Hematopoietic multipotent progenitor cell treated with erythropoietin and hydrocortisone succinate and interleukin-3 and kit ligand, for 15 days (in vitro differentiated cells): ENCODE data around the gene SLC30A2.

Experiments used
- DNase-seq: peaks from one replicate; pipeline ENCODE4 v3.0.0-alpha.2; 2015; ENCODE audit warnings: low spot score

Gene SLC30A2

DNA sequence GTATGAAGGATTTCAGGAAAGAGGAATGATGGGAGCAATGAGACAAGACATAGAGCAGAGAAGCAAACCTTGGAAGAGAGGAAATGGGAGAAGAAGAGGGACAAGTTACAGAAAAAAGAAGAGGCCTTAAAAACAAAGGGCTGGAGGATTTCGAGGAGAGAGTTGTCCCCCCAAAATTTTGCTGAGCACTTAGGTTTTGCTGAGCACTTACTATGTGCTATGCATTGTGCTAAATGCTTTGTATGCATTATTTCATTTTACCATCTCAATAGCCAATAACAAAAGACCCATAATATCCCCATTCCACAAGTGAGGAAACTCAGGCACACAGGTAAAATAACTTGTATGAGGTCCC is 24.0 kb upstream of the SLC30A2 start:
- DNase-seq: no peak

DNA sequence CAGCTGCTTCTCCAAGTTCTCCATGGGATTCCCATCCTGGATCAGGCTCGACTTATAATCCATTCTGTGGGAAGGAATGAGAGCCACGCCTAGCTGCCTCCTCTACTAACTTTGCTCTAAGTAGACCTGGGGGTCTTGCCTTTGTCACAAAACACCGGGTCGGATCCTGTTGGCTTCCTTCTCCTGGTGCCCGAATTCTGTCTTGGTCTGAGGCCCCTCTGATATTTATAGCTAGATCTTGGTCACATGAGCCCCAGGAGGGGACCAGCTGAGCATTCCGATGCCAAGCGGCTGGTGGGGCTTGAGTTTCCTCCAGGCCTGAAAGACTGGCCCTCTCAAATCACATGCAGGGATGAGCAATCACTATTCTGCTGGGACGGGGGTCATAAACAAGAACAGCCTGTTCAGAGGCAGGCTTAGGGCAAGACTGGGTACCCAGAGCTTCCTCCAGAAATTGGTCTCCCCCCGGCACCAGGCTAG is 21.6 kb upstream of the SLC30A2 start, which contains the start of gene TRIM63:
Gene TRIM63 (minus strand): TSS at position 199 of the 480 bp plus-strand sequence. CDS start 136 bp downstream, at position 63.
- no peak for DNase-seq

DNA sequence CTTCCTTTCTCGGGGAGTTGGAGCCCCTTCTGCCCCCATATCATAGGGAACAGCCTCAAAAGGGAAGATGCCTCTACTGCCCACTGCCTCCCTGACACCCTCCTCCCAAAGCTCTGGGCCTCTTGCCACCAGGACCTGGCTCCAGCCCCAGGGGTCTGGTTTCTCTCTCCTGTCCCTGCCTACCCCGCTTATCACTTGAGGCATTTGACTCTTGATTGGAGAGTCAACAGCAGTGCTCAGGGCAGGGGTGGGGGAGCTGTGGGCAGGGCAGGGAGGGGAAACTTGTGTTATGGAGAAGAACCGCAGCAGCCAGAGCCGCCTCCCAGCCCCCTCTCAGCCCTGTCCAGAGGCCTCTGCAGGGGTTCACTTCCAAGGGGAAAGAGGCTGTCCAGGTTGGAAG is 20.9 kb upstream of the SLC30A2 start:
- DNase-seq: peak; percentile 14

DNA sequence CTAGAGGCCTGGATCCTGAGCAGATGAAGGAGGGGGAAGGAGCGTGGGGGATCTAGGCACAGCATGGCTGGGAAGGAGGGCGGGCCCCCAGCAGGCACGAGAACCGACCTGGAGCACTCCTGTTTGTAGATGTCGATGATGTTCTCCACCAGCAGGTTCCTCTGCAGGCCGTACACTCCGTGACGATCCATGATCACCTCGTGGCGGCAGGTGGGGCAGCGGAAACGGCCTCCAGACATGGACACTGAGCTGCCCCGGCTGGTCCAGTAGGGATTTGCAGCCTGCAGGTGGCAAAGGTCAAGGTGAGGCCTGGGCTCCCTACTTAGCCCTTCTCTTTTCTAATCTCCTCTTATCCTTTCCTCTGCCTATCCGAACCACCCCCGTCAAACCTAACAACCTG is 20.2 kb upstream of the SLC30A2 start:
- no peak for DNase-seq

DNA sequence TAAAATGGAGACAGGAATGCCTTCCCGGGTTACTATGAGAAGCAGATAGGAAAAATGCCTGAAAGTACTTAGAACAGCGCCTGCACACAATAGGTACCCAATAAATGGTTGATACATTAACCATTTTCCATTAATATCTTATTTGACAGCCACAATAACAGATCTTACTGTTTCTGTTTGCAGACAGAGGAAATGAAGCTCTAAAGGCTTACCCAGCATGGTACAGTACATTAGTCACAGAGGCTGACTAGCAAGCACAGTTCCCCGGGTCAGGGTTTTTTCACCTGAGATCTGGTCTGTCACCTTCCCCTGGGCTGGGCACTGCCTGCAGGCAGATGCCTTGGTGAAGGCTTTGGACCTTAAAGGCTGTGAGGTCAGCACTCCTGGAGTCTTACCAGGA is 18.6 kb upstream of the SLC30A2 start:
- no peak for DNase-seq

DNA sequence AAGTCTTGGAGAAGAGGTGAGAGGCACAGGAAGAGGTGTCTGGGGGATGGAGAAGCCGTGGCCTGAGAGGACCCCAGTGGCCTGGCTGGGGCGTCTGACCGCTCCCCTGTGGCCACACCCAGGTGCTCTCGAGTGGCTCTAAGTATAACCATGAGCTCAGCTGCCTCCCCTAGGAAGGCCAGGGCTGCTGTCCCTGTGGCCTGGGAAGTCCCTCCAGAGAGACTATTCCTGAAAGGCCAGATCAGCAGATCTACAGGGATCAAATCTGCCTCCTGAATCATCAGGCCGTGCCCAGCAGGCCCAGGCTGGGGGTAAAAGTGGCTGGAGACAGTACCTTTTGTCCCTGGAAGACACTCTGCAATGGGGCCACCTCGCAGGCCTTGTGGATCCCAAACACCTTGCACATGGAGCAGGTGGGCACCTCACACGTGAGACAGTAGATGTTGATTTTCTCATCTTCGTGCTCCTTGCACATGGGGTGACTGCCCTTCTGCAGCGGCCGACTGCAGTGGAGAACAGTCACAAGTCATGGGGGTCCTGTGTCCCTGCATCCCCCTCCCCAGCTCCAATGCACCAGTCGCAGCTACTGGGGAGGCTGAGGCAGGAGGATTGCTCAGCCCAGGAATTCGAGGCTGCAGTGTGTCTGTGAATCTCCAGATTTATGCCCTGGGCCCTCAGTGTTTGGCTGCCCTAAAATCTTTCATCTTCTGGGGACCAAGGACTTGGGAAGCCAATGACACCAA is 15.1 kb upstream of the SLC30A2 start:
- DNase-seq: no peak

DNA sequence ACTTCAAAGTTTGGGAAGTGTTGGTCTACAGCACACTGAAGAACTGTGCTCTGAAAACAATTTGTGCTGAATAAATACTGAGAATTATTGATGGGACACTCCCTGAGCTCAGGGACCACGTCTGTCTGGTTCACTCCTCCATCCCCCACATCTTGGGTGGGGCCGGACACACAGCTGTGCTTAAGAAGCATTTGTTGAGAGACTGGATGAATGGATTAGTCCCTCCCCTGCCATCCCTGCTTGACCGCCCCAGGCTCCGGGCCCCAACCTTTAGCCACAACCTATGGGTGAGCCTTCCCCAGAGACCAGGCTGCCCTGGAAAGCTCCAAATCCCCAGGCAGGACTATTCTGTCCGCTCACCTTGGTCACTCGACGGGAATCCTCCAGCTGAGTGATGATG is 14.0 kb upstream of the SLC30A2 start:
- no peak for DNase-seq

DNA sequence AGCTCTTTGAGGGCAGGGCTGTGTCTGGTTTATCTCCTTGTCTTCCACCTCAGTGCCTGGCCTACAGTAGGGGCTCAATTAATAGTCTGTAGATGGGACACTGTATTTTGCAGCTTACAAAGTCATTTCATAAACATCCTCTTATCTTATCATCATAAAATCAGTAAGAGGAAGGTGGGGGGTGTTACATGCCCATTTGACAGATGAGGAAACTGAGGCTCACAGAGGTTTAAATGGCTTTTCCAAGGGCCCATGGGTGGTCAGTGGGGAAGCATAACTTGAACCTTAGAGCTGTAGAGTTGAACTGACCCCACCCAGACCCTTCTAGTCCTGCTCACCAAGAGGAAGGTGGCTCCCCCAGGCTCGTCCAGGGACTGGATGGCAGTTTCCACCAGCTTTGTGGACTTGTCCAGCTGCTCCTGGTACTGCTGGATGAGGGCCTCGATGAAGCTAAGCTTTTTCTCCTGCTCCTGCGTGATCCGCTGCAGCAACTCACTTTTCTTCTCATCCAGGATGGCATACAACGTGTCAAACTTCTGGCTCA is 12.2 kb upstream of the SLC30A2 start:
- DNase-seq: no peak

DNA sequence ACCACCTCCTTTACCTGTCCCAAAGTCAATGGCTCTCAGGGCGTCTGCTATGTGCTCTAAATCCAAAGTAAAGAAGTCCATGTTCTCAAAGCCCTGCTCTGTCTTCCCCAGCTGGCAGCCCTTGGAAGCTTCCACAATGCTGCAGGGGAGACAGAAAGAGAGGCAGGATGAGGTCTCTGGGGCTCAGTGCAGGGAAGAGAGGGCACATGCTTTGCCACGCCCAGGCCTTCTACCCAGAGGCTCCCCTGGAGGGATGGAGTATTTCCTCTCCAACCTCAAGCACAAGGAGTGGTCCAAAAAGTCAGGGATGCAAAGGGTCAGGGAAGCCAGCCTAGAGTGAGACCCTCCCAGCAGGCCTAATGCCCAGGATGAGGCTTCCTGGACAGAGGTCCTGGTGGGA is 11.3 kb upstream of the SLC30A2 start:
- no peak for DNase-seq

DNA sequence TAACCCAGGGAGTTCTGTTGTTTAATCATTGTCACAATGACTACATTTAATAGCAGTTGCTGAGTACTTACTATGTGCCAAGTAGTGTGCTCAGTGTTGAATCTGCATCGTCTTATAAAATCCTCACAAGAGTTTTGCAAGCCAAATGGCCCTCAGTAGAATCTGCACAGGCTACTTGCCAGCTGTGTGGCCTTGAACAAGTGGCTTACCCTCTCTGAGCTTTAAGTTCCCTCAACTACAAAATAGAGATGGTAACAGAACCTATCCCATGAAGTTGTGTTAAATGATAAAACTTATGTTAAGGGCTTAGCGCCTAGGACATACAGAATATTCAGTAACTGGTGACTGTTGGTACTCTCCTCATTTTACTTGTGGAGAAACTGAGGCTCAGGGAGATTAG is 9.1 kb upstream of the SLC30A2 start:
- DNase-seq: no peak

DNA sequence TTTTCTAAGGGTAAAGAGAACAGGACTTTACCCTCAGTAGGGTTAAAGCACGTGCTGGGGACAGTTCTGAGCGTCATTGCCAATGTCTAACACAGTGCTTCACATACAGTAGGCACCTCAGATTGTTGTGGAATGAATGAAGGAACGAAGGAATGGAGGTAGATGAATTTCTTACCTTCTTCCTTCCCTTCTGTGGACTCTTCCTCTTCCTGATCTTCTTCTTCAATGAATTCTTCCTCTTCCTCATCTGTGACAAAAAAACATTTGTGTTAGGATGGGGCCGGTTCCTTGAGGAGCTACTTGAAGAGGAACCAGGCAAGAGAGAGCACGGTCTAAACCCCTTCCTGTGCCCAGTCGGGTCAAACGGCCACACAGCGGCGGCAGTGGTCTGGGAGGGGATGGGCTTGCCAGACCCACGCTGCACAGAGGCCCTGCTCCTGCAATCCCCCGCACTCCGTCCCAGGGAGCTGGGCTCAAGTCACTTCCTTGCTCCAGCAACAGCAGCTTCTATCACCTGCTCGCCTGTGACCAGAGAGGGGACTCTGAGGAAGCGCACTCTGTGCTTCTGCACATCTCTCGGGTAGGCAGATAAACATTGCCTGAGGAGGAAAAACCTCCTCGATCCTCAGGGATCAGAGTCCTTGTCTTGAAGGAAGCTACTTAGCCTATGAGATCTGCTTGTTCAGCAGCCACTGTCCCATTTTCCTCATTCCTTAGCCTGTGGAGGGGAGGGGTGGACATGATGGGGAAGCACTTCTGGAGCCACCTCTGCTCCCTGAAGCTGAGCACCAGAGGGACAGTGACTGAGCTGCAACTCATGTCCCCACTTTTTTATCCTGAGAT is 8.0 kb upstream of the SLC30A2 start:
- no peak for DNase-seq

DNA sequence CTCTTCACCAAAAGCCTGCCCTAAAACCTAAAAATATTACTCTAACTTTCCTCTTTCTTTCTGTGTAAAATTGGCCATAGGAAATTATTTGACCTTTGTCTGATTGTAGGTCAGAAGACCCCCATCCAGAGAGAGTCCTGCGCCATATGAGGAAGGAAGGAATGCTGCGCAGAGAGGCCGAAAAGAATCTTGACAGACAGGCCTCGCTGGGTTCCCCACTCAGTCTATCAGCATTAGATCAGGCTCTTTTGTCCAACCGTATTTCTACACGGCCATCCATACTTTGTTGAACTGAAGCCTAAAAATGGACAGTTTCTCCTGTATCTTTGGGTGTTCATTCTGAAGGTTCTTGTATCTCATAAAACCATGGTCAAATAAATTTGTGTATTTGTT is 4.3 kb upstream of the SLC30A2 start:
- no peak for DNase-seq

DNA sequence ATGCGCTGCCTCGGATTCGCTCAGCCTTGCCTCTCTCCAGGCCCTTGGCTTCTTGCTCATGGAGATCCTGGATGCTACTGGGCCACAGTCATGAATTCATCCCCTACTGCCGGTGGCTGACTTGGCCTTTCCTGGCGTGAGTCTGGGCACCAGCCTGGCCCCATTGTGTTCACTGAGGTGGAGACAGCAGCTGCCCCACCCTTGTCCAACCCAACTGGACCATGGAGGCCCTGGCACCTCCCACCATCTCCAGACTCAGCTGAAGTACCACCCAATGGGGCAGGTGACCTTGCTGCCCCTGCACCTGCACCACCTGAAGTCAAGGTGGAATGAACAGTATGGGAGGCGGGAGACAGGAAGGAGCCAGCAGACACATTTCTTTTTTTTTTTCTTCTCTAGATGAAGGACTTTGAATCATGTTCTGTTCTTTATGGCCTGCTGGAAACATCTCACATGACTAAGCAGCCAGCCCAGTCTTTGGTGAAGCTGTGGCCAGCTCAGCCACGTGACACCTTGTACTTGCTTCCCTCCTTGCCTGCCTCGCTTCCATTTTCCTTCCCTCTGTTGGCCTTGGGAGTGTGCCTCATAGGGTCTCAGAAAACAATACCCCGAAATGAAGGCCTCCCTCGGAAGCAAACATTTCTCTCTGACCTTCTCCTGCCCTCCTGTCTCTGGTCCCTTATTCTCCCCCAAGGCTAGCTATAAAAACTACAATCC is 3.8 kb upstream of the SLC30A2 start:
- DNase-seq: no peak

DNA sequence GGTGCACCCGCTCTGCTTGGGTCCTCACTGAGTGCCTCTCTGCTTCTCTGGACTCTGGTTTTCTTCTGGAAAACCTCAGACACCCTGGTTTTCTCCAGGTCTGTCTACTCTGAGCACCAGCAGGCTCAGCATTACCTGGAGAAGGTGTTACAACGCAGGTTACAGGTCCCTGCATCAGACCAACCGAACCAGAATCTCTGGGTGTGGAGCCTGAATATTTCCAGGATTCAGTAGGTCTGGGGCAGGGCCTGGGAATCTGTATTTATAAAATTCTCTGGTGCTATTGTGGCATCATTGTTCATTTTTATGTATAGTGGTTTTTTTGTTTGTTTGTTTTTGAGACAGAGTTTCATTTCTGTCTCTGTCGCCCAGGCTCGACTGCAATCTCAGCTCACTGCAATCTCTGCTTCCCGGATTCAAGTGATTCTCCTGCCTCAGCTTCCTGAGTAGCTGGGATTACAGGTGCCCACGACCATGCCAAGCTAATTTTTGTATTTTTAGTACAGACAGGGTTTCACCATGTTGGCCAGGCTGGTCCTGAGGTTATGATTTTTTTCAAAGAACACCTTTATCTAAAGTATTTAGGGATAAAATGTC is 1.5 kb upstream of the SLC30A2 start:
- DNase-seq: no peak

DNA sequence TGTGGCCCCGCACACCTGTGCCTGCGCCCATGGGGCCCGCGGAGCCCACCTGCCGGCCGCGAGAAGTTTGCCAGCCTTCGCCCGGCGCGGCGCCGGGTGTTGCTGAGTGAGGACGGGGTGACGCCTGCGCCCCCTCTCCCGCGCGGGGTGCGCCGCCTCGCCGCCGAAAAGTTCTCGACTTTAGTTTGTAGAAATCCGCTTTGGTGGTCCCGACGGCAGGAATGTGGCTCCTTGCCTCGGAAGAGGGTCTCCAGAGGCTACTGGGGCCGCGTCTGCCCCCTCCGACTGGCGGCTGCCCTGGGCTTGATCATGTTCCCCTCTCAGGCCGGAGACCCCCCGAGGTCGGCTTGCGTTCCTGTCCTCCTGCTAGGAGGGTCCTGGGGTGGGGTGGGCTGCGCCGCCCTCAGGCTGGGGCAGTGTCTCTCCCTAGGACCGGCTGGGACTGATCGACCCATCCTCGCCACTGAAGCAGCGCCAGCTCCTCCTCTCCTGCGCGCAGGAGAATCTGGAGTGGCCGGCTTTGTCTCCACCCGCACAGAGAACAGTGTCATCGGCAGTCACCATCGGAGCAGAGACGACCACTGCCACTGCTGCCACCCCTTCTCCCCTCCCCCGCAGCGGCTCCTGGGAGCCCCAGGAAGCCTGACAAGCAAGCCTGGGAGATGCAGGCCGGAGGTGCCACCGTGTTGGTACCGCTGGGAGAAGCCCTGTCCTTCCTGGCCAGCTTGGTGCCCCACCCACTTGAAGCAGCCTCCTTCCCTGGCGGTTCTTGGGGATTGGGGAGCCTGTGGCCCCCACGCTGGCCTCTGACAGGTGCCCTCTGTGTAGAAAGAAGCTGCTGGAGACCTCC is 553 bp upstream of the SLC30A2 start:
- no peak for DNase-seq

DNA sequence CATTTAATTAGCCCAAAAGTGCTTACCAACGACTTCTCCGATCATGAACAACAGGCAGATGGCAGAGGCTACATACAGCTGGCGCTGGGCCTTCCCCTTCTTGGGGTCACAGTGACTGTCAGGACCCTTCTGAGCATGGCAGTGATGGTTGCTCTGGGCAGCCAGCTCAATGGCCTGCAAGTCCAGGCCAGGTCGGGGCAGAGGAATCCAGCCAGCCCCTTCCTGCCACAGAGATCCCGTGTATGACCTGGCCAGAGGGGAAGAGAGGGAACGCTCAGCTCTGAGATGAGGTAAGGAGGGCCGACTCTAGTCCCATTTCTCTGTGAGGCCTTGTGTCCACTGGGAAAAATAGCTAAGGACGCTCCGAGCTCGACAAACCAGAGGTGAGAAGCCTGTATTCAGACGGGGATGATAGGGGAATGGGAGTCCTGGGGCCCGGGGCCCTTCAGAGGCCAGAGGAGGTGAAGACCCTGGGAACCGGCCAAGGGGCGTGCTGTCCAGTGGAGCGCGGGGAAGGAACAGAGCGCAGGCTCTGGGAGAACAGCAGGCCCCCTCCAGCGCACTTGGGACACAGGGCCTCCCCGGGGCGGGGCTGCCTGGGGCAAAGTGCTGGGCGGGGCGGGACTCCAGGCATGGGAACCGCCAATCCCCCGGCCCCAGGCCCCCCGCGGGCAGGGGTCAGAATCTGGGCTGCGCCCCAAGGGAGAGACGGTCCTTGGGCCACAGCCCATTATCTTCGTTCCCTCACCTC is 772 bp downstream of the SLC30A2 start:
- DNase-seq: no peak

DNA sequence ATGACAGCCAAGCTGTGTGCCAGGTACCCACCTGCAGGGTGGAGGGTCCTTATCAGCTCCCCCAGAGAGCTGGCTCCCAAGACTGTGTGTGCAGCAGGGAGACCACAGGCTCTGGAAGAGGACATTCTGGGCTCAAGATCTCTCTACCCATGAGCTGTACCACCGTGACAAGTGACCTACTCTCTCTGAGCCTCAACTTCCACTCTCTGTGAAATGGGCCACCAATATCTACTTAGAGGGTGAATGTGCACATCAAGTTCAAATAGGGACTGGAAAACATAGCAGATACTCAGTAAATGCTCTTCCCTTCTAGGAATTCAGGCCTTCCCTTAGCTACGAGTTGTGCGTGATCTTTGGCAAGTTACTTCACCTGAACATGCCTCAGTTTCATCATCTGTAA is 1.5 kb downstream of the SLC30A2 start:
- no peak for DNase-seq

DNA sequence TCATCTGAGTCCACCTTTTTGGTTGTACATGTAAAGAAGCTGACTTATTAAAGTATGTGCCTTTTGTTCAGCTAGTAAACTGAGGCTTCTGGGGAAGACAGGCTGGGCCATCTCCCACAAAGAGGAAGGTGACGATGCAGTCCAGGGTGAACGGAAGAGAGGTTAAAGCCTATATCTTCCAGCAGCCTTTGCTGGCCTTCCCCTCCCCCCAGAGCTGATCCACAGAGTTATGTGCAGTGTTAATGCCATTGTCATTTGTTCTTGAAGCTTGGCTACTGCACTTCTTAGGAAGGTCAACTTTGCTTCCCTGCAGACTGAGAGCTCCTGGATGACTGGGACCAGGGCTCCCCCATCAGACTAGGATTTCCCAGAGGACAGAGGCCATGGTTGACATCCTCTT is 2.2 kb downstream of the SLC30A2 start:
- no peak for DNase-seq

DNA sequence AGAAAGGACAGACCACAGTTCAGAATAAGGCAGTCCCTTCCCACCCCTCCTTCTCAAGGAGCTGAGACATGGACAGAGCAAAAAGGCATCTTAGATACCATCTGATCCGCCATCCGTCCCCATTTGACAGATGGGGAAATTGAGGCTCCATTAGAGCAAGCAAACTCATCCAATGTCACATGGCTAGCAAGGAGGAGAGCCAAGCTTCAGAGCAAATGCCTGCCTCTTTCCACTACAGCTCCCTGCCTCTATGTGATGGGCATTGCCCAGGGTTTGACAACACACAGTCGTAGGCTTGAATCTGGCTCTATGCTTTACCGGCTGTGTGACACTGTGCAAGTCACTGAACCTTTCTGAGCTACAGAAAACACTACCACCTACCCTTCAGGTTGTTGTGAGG is 3.9 kb downstream of the SLC30A2 start:
- DNase-seq: no peak

DNA sequence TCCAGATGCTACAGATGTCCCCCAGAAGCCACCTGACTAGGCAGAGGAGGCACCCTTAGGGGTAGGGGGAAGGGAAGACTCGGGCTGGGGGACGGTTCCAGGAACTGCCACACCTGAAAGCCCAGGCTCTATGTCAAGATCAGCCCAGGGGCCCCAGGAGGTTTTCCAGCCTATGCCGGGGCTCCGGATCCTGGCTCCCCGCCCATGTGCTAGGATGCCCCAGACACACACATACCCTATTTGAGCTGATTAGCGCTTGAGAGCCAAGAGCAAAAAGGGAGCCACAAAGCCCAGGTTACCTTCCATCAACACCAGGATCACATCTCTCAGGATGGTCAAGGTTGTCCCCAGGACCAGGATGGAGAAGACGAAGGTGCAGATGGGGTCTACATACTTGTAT is 4.5 kb downstream of the SLC30A2 start:
- no peak for DNase-seq
